HEK293 (cell line): ENCODE measurements around the gene ATP23.

Experiments
- GFI1B ChIP-seq: fragments of 450-650 bp; formaldehyde crosslinking; IDR thresholded peaks from 2 replicates; pipeline ENCODE4 v1.5.1; 2016; ENCODE audit warnings: missing biosample characterization, missing genetic modification characterization
- GLI4 ChIP-seq: fragments of 450-650 bp; formaldehyde crosslinking; IDR thresholded peaks from 2 replicates; pipeline ENCODE4 v1.5.1; 2016; ENCODE audit warnings: missing biosample characterization, missing genetic modification characterization
- GLIS1 ChIP-seq: fragments of 450-650 bp; formaldehyde crosslinking; IDR thresholded peaks from 2 replicates; pipeline ENCODE4 v1.5.1; 2016; ENCODE audit warnings: missing biosample characterization, missing genetic modification characterization
- GLIS2 ChIP-seq: fragments of 450-650 bp; formaldehyde crosslinking; IDR thresholded peaks from 2 replicates; pipeline ENCODE4 v1.5.1; 2016; ENCODE audit warnings: missing biosample characterization, missing genetic modification characterization
- INSM2 ChIP-seq: fragments of 450-650 bp; formaldehyde crosslinking; IDR thresholded peaks from 2 replicates; pipeline ENCODE4 v1.5.1; 2016; ENCODE audit warnings: missing biosample characterization, missing genetic modification characterization
- PBX3 ChIP-seq: sonication (generic); formaldehyde crosslinking; IDR thresholded peaks from 2 replicates; pipeline ENCODE4 v1.8.1; 2022; ENCODE audit warnings: mild to moderate bottlenecking, moderate library complexity, missing genetic modification reagents
- ZBTB21 ChIP-seq: fragments of 450-650 bp; formaldehyde crosslinking; IDR thresholded peaks from 2 replicates; pipeline ENCODE4 v1.5.1; 2017; ENCODE audit warnings: missing biosample characterization, missing genetic modification characterization
- ZFP3 ChIP-seq: fragments of 450-650 bp; formaldehyde crosslinking; IDR thresholded peaks from 2 replicates; pipeline ENCODE4 v1.5.1; 2016; ENCODE audit warnings: low read depth, missing biosample characterization, missing genetic modification characterization
- ZNF112 ChIP-seq: fragments of 450-650 bp; formaldehyde crosslinking; IDR thresholded peaks from 2 replicates; pipeline ENCODE4 v1.5.0; 2017; ENCODE audit warnings: missing biosample characterization, missing genetic modification characterization
- ZNF121 ChIP-seq: fragments of 450-650 bp; formaldehyde crosslinking; IDR thresholded peaks from 2 replicates; pipeline ENCODE4 v1.5.1; 2016; ENCODE audit warnings: missing biosample characterization, missing genetic modification characterization
- ZNF16 ChIP-seq: fragments of 450-650 bp; formaldehyde crosslinking; IDR thresholded peaks from 2 replicates; pipeline ENCODE4 v1.5.1; 2016; ENCODE audit warnings: low read depth, missing biosample characterization, missing genetic modification characterization
- ZNF175 ChIP-seq: fragments of 450-650 bp; formaldehyde crosslinking; IDR thresholded peaks from 2 replicates; pipeline ENCODE4 v1.5.1; 2016; ENCODE audit warnings: missing biosample characterization, missing genetic modification characterization
- ZNF221 ChIP-seq: fragments of 450-650 bp; formaldehyde crosslinking; IDR thresholded peaks from 2 replicates; pipeline ENCODE4 v1.5.1; 2017; ENCODE audit warnings: missing biosample characterization, missing genetic modification characterization, borderline replicate concordance
- ZNF26 ChIP-seq: fragments of 450-650 bp; formaldehyde crosslinking; IDR thresholded peaks from 2 replicates; pipeline ENCODE4 v1.5.1; 2016; ENCODE audit warnings: missing biosample characterization, missing genetic modification characterization
- ZNF266 ChIP-seq: fragments of 450-650 bp; formaldehyde crosslinking; IDR thresholded peaks from 2 replicates; pipeline ENCODE4 v1.5.1; 2016; ENCODE audit warnings: missing biosample characterization, missing genetic modification characterization, low read depth
- ZNF280C ChIP-seq: fragments of 450-650 bp; formaldehyde crosslinking; IDR thresholded peaks from 2 replicates; pipeline ENCODE4 v1.5.1; 2016; ENCODE audit warnings: missing biosample characterization, missing genetic modification characterization
- ZNF292 ChIP-seq: fragments of 450-650 bp; formaldehyde crosslinking; IDR thresholded peaks from 2 replicates; pipeline ENCODE4 v1.5.1; 2016; ENCODE audit warnings: low read depth, missing biosample characterization, missing genetic modification characterization, borderline replicate concordance
- ZNF350 ChIP-seq: fragments of 450-650 bp; formaldehyde crosslinking; IDR thresholded peaks from 2 replicates; pipeline ENCODE4 v1.5.0; 2017; ENCODE audit warnings: missing biosample characterization, mild to moderate bottlenecking, missing genetic modification characterization
- ZNF510 ChIP-seq: fragments of 450-650 bp; formaldehyde crosslinking; IDR thresholded peaks from 2 replicates; pipeline ENCODE4 v1.5.1; 2018; ENCODE audit warnings: mild to moderate bottlenecking, missing genetic modification characterization, missing biosample characterization; ENCODE audit not compliant: insufficient replicate concordance
- ZNF521 ChIP-seq: fragments of 450-650 bp; formaldehyde crosslinking; IDR thresholded peaks from 2 replicates; pipeline ENCODE4 v1.5.1; 2017; ENCODE audit warnings: missing biosample characterization, mild to moderate bottlenecking, missing genetic modification characterization
- ZNF585B ChIP-seq: fragments of 450-650 bp; formaldehyde crosslinking; IDR thresholded peaks from 2 replicates; pipeline ENCODE4 v1.5.1; 2016; ENCODE audit warnings: missing biosample characterization, missing genetic modification characterization
- ZNF596 ChIP-seq: fragments of 450-650 bp; IDR thresholded peaks from 2 replicates; pipeline ENCODE4 v1.5.0; 2018; ENCODE audit warnings: missing biosample characterization, mild to moderate bottlenecking, missing genetic modification characterization, moderate library complexity
- ZNF610 ChIP-seq: fragments of 450-650 bp; formaldehyde crosslinking; IDR thresholded peaks from 2 replicates; pipeline ENCODE4 v1.5.1; 2016; ENCODE audit warnings: missing biosample characterization, missing genetic modification characterization, borderline replicate concordance
- ZNF624 ChIP-seq: fragments of 450-650 bp; formaldehyde crosslinking; IDR thresholded peaks from 2 replicates; pipeline ENCODE4 v1.5.1; 2017; ENCODE audit warnings: missing biosample characterization, missing genetic modification characterization
- ZNF639 ChIP-seq: fragments of 450-650 bp; formaldehyde crosslinking; IDR thresholded peaks from 2 replicates; pipeline ENCODE4 v1.5.1; 2016; ENCODE audit warnings: missing biosample characterization, missing genetic modification characterization
- ZNF664 ChIP-seq: fragments of 450-650 bp; formaldehyde crosslinking; IDR thresholded peaks from 2 replicates; pipeline ENCODE4 v1.5.1; 2016; ENCODE audit warnings: missing biosample characterization, missing genetic modification characterization
- ZNF670 ChIP-seq: fragments of 450-650 bp; formaldehyde crosslinking; IDR thresholded peaks from 2 replicates; pipeline ENCODE4 v1.5.1; 2016; ENCODE audit warnings: missing biosample characterization, missing genetic modification characterization, low read depth
- ZNF692 ChIP-seq: fragments of 450-650 bp; formaldehyde crosslinking; IDR thresholded peaks from 2 replicates; pipeline ENCODE4 v1.5.1; 2016; ENCODE audit warnings: missing biosample characterization, missing genetic modification characterization
- ZSCAN16 ChIP-seq: fragments of 450-650 bp; formaldehyde crosslinking; IDR thresholded peaks from 2 replicates; pipeline ENCODE4 v1.5.1; 2016; ENCODE audit warnings: missing biosample characterization, missing genetic modification characterization
- ZSCAN4 ChIP-seq: fragments of 450-650 bp; formaldehyde crosslinking; IDR thresholded peaks from 2 replicates; pipeline ENCODE4 v1.5.1; 2017; ENCODE audit warnings: missing biosample characterization, missing genetic modification characterization

ATP23 gene

GRCh38 chr12:57941165-57941894 is at the start of gene ATP23 (continued):
- TF ChIP-seq INSM2 (tag by site-specific recombination) (no peak), ZSCAN4 (tag by site-specific recombination) (no peak), GFI1B (no peak), ZNF510 (tag by site-specific recombination) (no peak), ZNF266 (tag by site-specific recombination) (no peak), GLI4 (tag by site-specific recombination) (no peak), ZNF670 (tag by site-specific recombination) (no peak), GLIS2 (tag by site-specific recombination) (peak; percentile 99), GLIS1 (tag by site-specific recombination) (peak; percentile 96), ZNF585B (tag by site-specific recombination) (no peak), ZNF596 (tag by site-specific recombination) (no peak), ZNF664 (no peak), ZFP3 (no peak), ZNF221 (tag by site-specific recombination) (no peak), ZNF175 (tag by site-specific recombination) (no peak), PBX3 (CRISPR knock-in tag) (peak; percentile 47; the same call in 1 of the 2 replicates), ZNF292 (tag by site-specific recombination) (no peak), ZNF521 (no peak), ZNF26 (no peak), ZSCAN16 (tag by site-specific recombination) (no peak), ZNF112 (no peak), ZNF692 (tag by site-specific recombination) (0 out of 2 replicates have a peak, but pooled peaks have one; percentile 6), ZNF16 (tag by site-specific recombination) (no peak), ZNF610 (tag by site-specific recombination) (no peak), ZNF350 (tag by site-specific recombination) (no peak), ZNF280C (no peak), ZNF121 (tag by site-specific recombination) (no peak), ZBTB21 (0 out of 2 replicates have a peak, but pooled peaks have one; percentile 30), ZNF639 (no peak), ZNF624 (tag by site-specific recombination) (no peak)
